Erythroblast (primary cell): ENCODE results near the gene ZNF805.

ENCODE experiments used
- GATA1 ChIP-seq: IDR thresholded peaks from 2 replicates; pipeline ENCODE4 v1.6.1; 2011; ENCODE audit warnings: low read depth, mild to moderate bottlenecking, control low read depth, low read length, moderate library complexity
- POLR2A ChIP-seq: IDR thresholded peaks from 2 replicates; pipeline ENCODE4 v1.6.1; 2011; ENCODE audit warnings: mild to moderate bottlenecking, low read length

DNA sequence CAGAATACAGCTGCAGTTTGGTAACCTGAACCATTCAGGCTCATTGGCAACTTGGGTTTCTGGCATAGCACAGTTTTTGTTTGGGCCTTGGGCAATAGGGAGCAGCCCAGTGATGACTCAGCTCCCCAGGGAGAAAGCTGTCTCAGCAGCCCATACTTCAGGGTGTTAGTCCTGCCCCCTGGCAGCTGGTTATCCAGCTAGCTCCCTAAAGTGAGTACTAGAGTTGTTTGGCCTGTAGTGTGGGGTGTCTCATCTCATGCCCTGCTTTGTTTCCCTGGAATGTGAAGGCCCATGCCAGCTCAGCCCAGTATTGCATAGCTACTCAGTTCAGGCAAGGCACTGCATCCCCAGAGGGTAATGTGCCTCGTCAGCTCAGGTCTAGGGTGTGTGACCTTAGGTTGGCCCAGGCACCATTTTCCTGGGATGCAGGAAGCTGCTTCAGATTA is 61.6 kb downstream of the ZNF805 start:
- TF ChIP-seq POLR2A (no peak), GATA1 (no peak)
